Bone marrow (tissue), 2 donors: ENCODE measurements around the gene CCM2L.

Experiments
- DNase-seq, 2 donors: peaks; one replicate each; lab custom pipeline; 2025; lab: John Stamatoyannopoulos, UW

The CCM2L gene

GRCh38 chr20:32059189-32059588, 49.0 kb downstream of the CCM2L start:
- no peak for DNase-seq

GRCh38 chr20:32062776-32063170, 52.5 kb downstream of the CCM2L start:
- peak; percentile 51 to 76 for DNase-seq

GRCh38 chr20:32063695-32064094, 53.5 kb downstream of the CCM2L start:
- DNase-seq = no peak

- no peak for DNase-seq
Observed at GRCh38 chr20:32064667-32065066, 54.4 kb downstream of the CCM2L start.

- no peak for DNase-seq
Observed at GRCh38 chr20:32067234-32067821, 57.1 kb downstream of the CCM2L start.

GRCh38 chr20:32068174-32068573, 57.9 kb downstream of the CCM2L start:
- DNase-seq = no peak

- no peak for DNase-seq
Observed at GRCh38 chr20:32069711-32070110, 59.5 kb downstream of the CCM2L start.

- DNase-seq = no peak
Observed at GRCh38 chr20:32070282-32070681, 60.0 kb downstream of the CCM2L start.

- DNase-seq = no peak
Observed at GRCh38 chr20:32070690-32071213, 60.5 kb downstream of the CCM2L start.

- no peak for DNase-seq
Observed at GRCh38 chr20:32071395-32072167, 61.3 kb downstream of the CCM2L start.

GRCh38 chr20:32072168-32072750, 62.0 kb downstream of the CCM2L start:
- no peak for DNase-seq

- DNase-seq = no peak
Observed at GRCh38 chr20:32075534-32075933, 65.3 kb downstream of the CCM2L start.

- DNase-seq = peak in 1 of 2 donors; percentile 74
Observed at GRCh38 chr20:32077190-32077589, 67.0 kb downstream of the CCM2L start.

GRCh38 chr20:32078322-32078721, 68.1 kb downstream of the CCM2L start:
- no peak for DNase-seq

GRCh38 chr20:32078791-32079190, 68.6 kb downstream of the CCM2L start:
- no peak for DNase-seq

GRCh38 chr20:32079655-32080109, 69.4 kb downstream of the CCM2L start:
- DNase-seq = no peak

- DNase-seq = no peak
Observed at GRCh38 chr20:32080783-32081182, 70.5 kb downstream of the CCM2L start.
